HepG2 (cell line): ENCODE data around the gene ZNF324B. TPM values are rescaled to one million over a fixed set of nuclear protein-coding genes. Genes with fewer than 3 reads are reported as not detected.
A peak's percentile ranks its signal among the peaks of the same experiment; 100 is the strongest.

Source experiments
- AGO2 ChIP-seq: fragments of 200-400 bp; formaldehyde crosslinking; optimal IDR thresholded peaks from 2 replicates; pipeline ENCODE3; 2017; ENCODE audit warnings: mild to moderate bottlenecking, low read depth, low read length, moderate library complexity
- CHD2 ChIP-seq: IDR thresholded peaks from 2 replicates; pipeline ENCODE4 v1.6.1; 2011; ENCODE audit warnings: low read depth, low read length, improper control_type of control experiment
- DNMT3B ChIP-seq: conservative IDR thresholded peaks from 2 replicates; pipeline ENCODE4 v1.6.1; 2016; ENCODE audit warnings: missing biosample characterization, control low read depth
- E2F1 ChIP-seq: sonication (generic); formaldehyde crosslinking; IDR thresholded peaks from 2 replicates; pipeline ENCODE4 v1.5.0; 2020; ENCODE audit warnings: missing genetic modification reagents
- KDM3A ChIP-seq: IDR thresholded peaks from 2 replicates; pipeline ENCODE4 v1.6.1; 2018; ENCODE audit warnings: low read depth, missing compliant biosample characterization
- KLF6 ChIP-seq: IDR thresholded peaks from 2 replicates; pipeline ENCODE4 v1.8.0; 2016; ENCODE audit warnings: missing biosample characterization, missing genetic modification reagents
- KLF9 ChIP-seq: IDR thresholded peaks from 2 replicates; pipeline ENCODE4 v1.6.1; 2016; ENCODE audit warnings: low read depth
- SPEN ChIP-seq: sonication (generic); formaldehyde crosslinking; IDR thresholded peaks from 2 replicates; pipeline ENCODE4 v1.5.1; 2020; ENCODE audit warnings: low read depth, mild to moderate bottlenecking, missing genetic modification reagents
- TEAD2 ChIP-seq: sonication (generic); formaldehyde crosslinking; IDR thresholded peaks from 2 replicates; pipeline ENCODE4 v1.9.0; 2021; ENCODE audit warnings: missing genetic modification reagents
- THAP9 ChIP-seq: sonication (generic); formaldehyde crosslinking; IDR thresholded peaks from 2 replicates; pipeline ENCODE4; 2020; ENCODE audit warnings: missing genetic modification reagents, mild to moderate bottlenecking, borderline replicate concordance
- THRA ChIP-seq: sonication (generic); formaldehyde crosslinking; IDR thresholded peaks from 2 replicates; pipeline ENCODE4 v1.4.0; 2020; ENCODE audit warnings: missing genetic modification reagents, borderline replicate concordance
- ZBTB38 ChIP-seq: sonication (generic); formaldehyde crosslinking; IDR thresholded peaks from 2 replicates; pipeline ENCODE4 v1.5.1; 2020; ENCODE audit warnings: mild to moderate bottlenecking, missing genetic modification reagents
- ZNF3 ChIP-seq: IDR thresholded peaks from 2 replicates; pipeline ENCODE4 v1.7.0; 2017; ENCODE audit warnings: inconsistent platforms
- ZNF512B ChIP-seq: sonication (generic); formaldehyde crosslinking; IDR thresholded peaks from 2 replicates; pipeline ENCODE4 v1.5.1; 2020; ENCODE audit warnings: missing genetic modification reagents, mild to moderate bottlenecking, borderline replicate concordance
- ZNF790 ChIP-seq: sonication (generic); formaldehyde crosslinking; IDR thresholded peaks from 2 replicates; pipeline ENCODE4 v1.8.0; 2022; ENCODE audit warnings: missing genetic modification reagents, mild to moderate bottlenecking, borderline replicate concordance
- ZNF816 ChIP-seq: sonication (generic); formaldehyde crosslinking; IDR thresholded peaks from 2 replicates; pipeline ENCODE4 v1.8.0; 2022; ENCODE audit warnings: missing genetic modification reagents, mild to moderate bottlenecking, borderline replicate concordance
- ZSCAN25 ChIP-seq: sonication (generic); formaldehyde crosslinking; IDR thresholded peaks from 2 replicates; pipeline ENCODE4 v1.8.0; 2022; ENCODE audit warnings: mild to moderate bottlenecking, missing genetic modification reagents
- polyA plus RNA-seq, 8 experiments: library from polyadenylated mRNA; depleted of rRNA in 3 of 8; stranded (reverse) in 7 of 8; unstranded in 1 of 8; fragments of >200 nt; fragmentation: Illumina TruSeq in 4 of 8; extraction: Trizol in 4 of 8; gene quantifications; 2 replicates each; pipeline versions ENCODE4 v1.2.1 to v1.2.3, GENCODE V29; 2011 to 2016; ENCODE audit warnings: low read depth in 4 of 8, missing spikeins in 1 of 8, mixed read lengths in 1 of 8; ENCODE audit not compliant: insufficient read depth in 1 of 8
- total RNA-seq, 5 experiments: library from RNA; depleted of rRNA; stranded (reverse); fragments of >200 nt; fragmentation: Illumina TruSeq; extraction: Trizol; gene quantifications; 2 replicates each; pipeline ENCODE4 v1.2.3, GENCODE V29; 2016; ENCODE audit warnings: low read depth in 1 of 5

Gene ZNF324B
- total and polyA plus RNA-seq, 2 of the 13 experiments (the other 11 are each of a cell fraction or from before 2014, with no cell fraction given) = 0.53 to 3.0 TPM

GRCh38 chr19:58500242-58500641, 48.8 kb downstream of the ZNF324B start (continued):
- TF ChIP-seq THAP9 (CRISPR knock-in tag) = no peak
- no peak for TF ChIP-seq CHD2
- no peak for TF ChIP-seq ZNF3 (CRISPR knock-in tag)
- 0 out of 2 replicates have a peak, but pooled peaks have one; percentile 35 for TF ChIP-seq SPEN
- TF ChIP-seq TEAD2 (CRISPR knock-in tag) = no peak
- TF ChIP-seq AGO2 = peak; percentile 55
- TF ChIP-seq KLF9 (CRISPR knock-in tag) = no peak
- TF ChIP-seq E2F1 (CRISPR knock-in tag) = no peak
- no peak for TF ChIP-seq KDM3A (CRISPR knock-in tag)
- no peak for TF ChIP-seq ZNF512B
- no peak for TF ChIP-seq DNMT3B (CRISPR knock-in tag)
- TF ChIP-seq ZNF790 (CRISPR knock-in tag) = no peak
- peak; percentile 59 for TF ChIP-seq ZBTB38 (CRISPR knock-in tag)
- TF ChIP-seq KLF6 (CRISPR knock-in tag) = no peak
- TF ChIP-seq ZNF816 (CRISPR knock-in tag) = no peak
- no peak for TF ChIP-seq THRA (CRISPR knock-in tag)
- TF ChIP-seq ZSCAN25 (CRISPR knock-in tag) = no peak
